Stomach (tissue), 4 donors: Measurements from ENCODE around the gene CENATAC.

Experiments used
- POLR2A ChIP-seq, 4 donors: fragments of 450-650 bp; IDR thresholded peaks; one replicate each; pipeline ENCODE4 v1.6.1; 2016; ENCODE audit warnings: antibody characterized with exemption in 4 of 4, control low read depth in 2 of 4, mild to moderate bottlenecking in 1 of 4, moderate library complexity in 1 of 4
- TF ChIP-seq, protein P1 (sequence below), 7 experiments: fragments of 450-650 bp in 4 of 7; fragments of 200-600 bp in 3 of 7; sonication (generic) in 3 of 7; IDR thresholded peaks; one replicate each; pipeline ENCODE4 v1.5.1; 2016 to 2019; ENCODE audit warnings: antibody characterized with exemption in 7 of 7, control low read depth in 2 of 7, mild to moderate bottlenecking in 1 of 7

DNA sequence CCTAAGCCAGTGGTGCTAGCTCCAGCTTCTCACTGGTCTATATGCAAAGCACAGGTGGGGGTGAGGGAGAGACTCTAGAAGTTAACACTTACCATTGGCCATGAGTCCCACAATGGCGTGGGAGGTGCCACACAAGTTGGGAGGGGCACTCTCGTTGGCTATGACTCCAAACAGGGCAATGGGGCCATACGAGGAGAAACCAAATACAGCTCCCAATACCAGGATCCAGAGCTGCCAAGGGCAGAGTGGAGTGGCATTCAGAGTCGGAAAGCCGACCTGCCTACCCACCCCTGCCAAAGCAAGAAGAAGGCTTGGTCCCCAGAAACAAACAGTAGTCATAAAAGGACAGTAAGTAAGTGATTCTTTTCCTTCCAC lies 27.1 kb downstream of the CENATAC start:
- no peak for TF ChIP-seq POLR2A (IDR thresholded peaks at IDR 0.05)
- TF ChIP-seq, protein P1, sequence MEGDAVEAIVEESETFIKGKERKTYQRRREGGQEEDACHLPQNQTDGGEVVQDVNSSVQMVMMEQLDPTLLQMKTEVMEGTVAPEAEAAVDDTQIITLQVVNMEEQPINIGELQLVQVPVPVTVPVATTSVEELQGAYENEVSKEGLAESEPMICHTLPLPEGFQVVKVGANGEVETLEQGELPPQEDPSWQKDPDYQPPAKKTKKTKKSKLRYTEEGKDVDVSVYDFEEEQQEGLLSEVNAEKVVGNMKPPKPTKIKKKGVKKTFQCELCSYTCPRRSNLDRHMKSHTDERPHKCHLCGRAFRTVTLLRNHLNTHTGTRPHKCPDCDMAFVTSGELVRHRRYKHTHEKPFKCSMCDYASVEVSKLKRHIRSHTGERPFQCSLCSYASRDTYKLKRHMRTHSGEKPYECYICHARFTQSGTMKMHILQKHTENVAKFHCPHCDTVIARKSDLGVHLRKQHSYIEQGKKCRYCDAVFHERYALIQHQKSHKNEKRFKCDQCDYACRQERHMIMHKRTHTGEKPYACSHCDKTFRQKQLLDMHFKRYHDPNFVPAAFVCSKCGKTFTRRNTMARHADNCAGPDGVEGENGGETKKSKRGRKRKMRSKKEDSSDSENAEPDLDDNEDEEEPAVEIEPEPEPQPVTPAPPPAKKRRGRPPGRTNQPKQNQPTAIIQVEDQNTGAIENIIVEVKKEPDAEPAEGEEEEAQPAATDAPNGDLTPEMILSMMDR (IDR thresholded peaks at IDR 0.05), result no peak
